HG03159 (cell line): ENCODE data around the gene PRKG1.
"Not testable (repeated sequence)": the region's sequence is repeated elsewhere in the genome, so short reads cannot be mapped to it uniquely, and the experiment has no call there.

Experiments
- ATAC-seq: cut with Tn5 transposase; IDR thresholded peaks from one replicate; pipeline ENCODE4 v1.9.1; 2021; ENCODE audit warnings: mild to moderate bottlenecking, moderate library complexity; ENCODE audit not compliant: unreplicated experiment

PRKG1 gene

DNA sequence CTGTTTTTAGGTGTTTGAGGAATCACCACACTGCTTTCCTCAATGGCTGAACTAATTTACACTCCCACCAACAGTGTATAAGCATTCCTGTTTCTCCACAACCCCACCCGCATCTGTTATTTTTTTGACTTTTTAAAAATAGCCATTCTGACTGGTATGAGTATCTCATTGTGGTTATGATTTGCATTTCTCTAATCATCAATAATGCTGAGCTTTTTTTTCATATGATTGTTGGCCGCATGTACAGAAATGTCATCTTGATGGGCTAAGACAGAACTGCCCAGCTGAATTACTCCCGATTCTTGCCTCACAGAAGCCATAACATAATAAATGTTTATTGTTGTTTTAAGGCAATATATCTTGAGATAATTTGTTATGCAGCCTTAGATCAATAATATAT, 1146.7 kb downstream of the PRKG1 start:
- ATAC-seq = no peak

DNA sequence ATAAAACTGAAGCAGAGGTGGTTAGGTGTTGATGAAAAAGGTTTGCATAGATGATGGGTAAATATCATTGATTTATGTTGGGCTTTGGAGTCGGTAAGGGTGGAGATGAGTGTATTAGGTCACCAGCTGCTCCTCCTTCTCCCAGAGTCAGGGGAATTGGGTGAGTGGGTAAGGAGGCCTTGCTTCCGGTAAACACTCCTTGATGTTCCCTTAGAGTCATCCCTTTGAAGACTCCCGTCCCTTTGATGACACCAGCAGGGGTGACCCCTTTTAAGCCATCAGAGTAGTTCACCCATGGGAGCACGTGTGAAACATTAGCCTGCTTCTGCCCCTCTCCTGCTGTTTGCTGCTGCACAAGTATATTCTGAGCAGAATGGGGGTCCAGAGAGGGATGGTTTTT, 1147.6 kb downstream of the PRKG1 start:
- ATAC-seq = no peak

DNA sequence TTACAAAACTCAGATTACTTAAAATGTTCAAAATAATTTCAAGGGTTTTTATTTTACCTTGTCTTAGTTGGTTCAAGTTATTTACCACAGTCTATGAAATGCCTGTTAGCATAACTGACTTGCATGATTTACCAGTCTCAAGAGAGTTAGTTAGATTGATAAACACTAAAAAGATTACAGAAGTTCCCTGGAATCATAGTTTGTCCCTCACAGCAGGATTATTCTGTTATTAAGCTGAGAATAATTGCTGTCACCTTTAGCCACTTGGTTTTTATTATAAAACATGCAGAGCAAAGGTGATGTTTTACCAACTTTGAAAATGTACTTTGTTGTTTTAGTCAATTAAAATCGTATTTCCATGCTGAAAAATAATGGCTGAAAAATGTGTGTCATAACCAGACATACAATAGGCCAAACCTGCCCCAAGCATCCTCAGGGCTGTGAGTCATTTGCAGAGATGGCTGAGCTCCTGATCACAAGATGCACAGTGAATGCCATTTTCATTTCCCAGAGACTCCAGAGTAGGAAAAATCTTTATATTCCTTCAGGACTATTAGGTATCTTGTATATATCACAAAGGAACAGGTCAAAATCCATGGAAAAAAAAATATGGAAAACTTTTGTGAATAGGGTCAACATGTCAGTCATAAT, 1152.0 kb downstream of the PRKG1 start:
- no peak for ATAC-seq

DNA sequence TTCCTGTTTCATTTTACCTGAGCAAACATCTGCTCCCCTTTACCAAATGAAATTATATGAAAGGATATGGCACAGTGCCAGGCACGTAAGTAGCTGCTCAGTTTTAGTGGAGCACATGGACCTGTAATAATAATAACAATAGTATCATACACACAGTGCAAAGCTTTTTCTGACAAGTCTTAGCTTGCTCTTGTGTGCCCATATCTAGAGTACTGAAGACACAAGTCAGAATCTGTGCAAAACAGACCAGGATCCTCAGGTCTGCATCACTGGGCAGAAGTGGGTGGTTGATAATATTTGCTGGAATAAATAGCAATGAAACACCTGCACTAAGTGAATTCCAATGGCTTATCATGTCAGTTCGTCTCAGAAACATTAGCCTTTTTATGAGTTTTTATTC, 1154.3 kb downstream of the PRKG1 start:
- no peak for ATAC-seq

DNA sequence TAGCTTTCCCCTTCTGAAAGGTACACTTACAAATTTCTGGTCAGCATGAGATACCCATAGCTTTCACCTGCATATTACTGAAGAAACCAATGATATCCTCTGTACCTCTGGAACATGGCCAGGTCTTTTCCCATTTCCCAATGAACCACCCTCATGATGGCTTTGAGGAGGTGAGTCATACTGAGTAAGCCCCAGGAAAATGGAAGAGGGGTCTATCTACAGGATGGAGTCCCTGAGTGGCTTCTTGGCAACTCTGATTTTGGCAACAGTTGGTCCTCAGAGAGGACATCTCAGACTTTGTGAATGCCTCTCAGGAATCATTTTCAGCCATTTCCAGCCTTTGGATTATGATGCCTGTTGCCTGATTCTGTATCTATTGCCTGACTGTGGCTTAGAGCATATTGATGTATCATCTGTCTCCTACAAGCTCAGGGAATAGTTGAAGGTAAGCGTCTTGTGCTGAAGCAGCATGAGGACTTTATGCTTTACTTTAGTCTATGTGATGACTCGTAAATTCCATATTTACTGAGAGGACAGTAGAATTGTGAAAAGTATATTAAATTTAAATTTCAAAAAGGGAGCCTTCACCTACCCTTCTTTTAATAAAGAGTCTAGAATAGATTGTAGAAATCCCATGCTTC, 1155.1 kb downstream of the PRKG1 start:
- no peak for ATAC-seq

DNA sequence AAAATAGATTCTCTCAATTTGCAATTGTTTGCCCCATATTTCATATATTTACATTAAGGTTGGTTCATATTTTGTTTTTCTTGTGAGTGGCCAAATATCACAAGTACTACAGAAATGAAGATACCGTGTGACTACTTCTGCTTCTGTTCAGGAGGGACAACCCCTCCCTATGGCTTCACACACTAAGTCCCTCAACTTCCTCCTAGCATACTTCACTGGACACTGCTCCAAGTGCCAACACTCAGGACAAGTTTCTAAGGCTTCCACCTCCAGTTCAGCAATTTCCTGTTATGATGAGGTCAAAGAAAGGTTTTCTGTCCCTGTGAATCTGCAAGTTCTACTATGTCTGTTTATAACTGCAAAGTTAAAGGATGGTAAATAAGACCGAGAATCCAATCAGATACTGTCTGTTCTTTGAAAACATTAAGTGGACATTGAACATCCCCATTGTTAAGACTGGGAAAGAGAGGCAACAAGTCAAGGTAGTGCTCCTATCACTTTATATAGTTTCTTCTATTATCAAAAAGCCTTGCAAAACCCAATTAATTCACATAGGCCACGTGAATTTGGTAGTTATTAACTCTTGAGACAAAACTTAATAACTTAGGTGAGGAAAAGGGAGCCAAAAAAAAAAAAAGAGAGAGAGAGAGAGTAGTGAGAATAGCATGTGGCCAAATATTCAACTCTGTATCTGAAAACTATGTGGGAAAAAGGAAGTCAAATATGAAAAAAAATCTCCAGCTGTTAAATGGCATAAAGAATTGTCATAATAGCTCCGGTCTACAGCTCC, 1158.5 kb downstream of the PRKG1 start:
- ATAC-seq = peak; percentile 99

DNA sequence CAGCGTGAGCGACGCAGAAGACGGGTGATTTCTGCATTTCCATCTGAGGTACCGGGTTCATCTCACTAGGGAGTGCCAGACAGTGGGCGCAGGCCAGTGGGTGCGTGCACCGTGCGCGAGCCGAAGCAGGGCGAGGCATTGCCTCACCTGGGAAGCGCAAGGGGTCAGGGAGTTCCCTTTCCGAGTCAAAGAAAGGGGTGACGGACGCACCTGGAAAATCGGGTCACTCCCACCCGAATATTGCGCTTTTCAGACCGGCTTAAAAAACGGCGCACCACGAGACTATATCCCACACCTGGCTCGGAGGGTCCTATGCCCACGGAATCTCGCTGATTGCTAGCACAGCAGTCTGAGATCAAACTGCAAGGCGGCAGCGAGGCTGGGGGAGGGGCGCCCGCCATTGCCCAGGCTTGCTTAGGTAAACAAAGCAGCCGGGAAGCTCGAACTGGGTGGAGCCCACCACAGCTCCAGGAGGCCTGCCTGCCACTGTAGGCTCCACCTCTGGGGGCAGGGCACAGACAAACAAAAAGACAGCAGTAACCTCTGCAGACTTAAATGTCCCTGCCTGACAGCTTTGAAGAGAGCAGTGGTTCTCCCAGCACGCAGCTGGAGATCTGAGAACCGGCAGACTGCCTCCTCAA, 1159.2 kb downstream of the PRKG1 start:
- not testable (repeated sequence) for ATAC-seq

DNA sequence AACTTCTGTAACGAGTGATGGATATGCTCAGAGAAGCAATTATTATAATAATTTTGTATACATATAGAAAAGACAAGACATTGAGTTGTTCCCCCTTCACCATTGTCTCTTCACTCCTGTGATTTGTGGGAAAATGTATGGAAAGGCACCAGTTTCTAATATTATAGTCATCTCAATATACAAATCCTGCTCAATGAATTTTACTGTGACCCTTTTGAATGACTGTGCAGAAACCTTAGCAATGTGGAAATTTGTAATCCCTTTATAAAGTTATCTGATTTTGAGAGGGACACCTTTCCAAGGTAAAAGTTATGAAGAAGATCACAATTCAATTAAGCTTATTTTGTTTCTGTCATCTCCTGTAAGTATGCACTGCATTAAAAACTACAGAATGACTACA, 1165.5 kb downstream of the PRKG1 start:
- ATAC-seq = no peak

DNA sequence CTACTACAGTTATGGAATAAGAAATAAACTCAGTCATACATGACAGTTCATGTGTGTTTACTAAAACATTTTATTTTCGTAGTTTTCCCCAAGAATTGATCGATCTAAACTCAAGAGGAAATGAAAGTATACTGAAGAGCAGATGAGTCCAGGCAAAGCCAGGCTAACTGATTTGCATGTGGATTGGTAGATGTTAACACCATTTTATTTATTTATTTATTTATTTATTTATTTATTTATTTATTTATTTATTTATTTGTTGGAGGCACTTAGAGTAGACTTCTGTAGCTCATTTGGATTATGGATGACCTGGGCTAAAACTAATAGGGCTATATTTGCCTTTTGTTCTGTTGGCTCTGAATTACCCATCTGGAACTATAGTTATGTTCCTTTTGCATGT, 1171.3 kb downstream of the PRKG1 start:
- ATAC-seq = no peak

DNA sequence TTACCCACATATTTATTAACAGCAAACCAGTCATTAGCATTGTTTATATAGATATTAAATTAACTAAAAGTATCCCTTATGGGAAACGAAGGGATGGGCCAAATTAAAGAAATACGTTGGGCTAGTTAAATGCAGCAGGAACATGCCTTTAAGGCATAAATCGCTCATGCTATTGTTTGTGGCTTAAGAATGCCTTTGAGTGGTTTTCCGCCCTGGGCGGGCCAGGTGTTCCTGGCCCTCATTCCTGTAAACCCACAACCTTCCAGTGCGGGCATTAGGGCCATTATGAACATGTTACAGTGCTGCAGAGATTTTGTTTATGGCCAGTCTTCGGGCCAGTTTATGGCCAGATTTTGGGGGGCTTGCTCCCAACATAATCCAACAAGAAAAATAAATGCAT, 1173.6 kb downstream of the PRKG1 start:
- ATAC-seq = not testable (repeated sequence)

DNA sequence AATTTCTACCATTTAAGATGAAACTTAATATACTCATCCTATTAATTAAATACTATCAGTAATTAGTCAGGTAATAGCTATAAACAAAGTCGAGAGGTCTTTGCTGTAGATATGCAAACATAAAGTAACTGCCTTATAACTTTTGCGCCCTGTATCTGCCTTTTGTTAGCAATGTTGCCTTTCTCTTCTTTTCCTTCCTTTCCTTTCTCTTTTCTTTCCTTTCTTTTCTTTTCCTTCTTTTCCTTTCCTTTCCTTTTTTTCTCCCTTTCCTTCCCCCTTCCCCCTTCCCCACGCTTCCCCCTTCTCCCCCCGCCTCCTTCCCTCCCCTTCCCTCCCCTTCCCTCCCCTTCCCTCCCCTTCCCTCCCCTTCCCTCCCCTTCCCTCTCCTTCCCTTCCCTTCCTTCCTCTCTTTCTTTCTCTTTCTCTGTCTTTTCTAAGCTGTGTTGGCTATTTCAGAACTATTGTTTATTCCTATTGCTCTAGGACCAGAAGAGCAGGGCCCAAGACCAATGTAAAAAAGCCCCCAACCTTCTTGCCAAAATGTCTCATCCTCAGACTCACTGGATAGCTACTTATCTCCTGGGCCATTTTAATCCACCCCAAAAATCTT, 1174.5 kb downstream of the PRKG1 start:
- ATAC-seq = no peak

DNA sequence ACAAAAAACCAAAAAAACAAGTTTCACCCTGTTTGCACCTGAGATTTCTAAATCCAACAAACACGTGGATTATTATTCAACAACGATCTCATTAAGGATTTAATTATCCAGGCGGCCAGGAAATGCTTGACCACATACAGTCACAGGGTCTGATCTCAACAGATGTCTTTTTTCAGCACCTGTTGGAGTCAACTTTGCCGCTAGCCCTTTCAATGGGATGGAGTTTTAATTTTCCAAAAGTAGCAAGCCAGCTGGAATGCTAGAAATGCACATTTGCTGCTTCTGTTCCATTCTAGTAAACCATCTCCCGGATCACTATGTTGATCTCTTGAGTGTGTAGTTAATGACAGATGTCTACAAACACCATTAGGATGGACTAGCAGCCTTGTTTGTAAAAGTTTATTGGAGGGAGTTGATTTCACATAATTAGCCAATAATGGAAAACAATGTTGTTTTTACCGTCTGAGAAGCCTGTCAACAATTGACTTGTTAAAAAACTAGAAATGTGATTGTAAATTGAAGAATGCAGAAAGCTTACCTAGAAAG, 1175.6 kb downstream of the PRKG1 start:
- no peak for ATAC-seq

DNA sequence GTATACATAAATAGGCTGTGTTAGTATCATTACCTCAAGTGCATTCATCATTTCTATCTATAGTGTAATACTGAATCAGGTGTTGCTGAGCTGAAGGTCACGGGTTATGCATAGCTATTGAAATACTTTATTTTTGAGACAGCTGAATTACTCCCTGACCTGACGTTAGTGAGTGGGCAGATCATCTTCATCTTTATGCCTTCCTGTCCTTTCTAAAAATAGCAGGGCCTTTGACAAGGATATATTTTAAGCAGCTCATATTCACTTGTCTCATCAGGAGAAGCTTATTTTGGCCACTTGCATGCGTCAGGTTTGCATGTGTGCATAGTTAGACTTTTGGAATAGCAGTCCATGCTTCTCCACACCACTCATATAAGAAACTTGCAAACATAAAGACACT, 1176.2 kb downstream of the PRKG1 start:
- ATAC-seq = no peak

DNA sequence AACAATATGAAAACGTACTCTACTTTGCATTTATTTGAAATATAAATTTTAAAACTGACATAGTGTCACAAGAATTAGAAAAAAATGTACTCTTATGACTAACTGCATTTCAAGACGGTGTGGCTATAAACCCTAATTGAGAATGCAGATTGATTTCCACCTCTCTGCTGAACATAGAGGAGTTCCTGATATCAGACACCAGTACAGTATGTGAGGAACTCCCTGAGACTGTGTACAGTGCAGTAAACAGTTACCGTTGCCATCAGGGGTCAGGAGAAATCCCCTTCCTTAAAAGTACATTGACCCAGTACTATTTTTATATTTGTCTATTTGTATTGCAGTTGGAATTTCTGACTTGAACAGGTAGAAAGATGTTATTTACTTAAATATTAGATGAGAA, 1178.0 kb downstream of the PRKG1 start:
- ATAC-seq = no peak

DNA sequence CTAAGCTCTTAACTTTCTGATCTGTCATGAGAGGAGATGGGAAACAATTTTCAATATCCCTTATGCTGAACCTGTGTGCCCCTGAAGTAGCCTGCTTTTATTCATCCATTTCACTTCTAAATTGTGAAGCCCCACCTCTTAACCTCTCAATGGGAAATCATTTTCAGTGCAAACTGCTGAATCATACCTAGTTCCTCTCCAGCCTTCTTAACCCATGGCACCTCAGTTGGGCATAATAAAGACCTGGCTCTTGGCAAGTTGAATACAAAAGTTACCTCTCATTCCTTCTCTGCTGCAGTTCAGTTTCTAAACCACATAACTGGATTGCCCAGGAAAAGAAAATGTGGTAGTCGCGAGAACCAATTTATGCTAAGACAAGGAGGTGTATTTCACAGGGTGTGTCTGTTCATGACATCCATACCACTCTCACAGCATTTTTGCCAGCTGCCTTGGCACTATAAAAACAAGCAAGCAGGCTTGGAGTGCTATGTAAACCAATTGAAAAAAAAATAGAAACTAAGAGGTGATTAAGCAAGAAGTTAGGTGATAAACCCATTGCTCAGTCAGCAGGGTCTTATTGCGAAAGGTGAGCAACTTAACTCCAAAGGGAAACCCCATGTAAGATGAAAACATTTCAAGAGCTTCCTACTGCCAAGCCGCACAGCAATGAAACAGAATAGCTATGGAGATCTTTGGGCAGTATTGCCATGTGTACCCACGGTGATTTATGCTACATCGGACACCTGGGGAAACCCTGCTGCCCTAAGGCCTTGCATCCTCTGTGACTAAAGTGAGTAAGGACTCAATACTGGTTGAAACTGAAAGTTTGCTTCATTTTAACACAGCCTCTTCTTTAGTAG, 1182.8 kb downstream of the PRKG1 start:
- peak; percentile 99 for ATAC-seq

DNA sequence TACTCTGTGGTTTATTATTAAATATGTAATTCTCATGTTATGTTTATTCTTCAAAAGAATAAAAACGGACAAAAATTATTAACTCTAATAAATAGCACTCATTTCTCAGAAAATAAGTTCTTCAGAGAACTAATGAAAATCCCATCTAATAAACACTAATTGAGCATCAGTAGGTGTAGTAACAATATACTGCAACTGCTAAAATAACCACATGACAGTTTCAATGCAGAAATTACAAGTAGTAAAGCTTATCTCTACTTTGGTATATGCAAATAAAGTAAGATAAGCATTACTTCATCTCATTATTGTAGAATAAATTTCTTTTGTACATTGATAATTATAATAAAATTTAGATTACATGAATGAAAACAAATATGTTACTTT, 1183.4 kb downstream of the PRKG1 start:
- peak; percentile 81 for ATAC-seq

DNA sequence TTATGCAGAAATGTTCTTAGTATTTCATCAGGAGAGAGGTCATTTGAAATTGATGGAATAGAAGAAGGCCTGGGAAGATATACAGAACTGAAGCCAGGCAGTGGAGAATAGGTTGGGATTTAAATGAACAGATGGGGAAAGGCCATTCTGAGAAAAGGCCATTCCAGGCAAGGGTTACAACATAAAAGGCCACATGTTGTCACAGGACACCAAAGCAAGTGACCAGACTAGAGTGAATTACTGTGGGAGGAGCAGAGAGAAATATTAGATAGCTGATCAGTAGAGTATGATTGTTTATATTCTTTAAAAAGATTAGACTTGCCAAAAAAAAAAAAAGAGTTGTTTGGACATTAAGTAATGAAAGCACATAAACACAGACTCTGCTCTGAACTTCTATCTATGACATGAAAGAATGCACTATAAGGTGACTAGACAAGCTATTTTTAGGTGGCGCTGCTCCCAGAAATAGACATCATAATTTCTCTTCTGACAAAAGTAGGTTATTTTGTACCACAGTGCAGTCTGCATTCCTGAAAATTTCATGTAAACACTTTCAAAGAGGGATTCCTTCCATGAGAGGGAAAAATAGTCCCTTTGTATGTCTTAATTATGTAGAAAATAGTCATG, 1184.6 kb downstream of the PRKG1 start:
- ATAC-seq = no peak

DNA sequence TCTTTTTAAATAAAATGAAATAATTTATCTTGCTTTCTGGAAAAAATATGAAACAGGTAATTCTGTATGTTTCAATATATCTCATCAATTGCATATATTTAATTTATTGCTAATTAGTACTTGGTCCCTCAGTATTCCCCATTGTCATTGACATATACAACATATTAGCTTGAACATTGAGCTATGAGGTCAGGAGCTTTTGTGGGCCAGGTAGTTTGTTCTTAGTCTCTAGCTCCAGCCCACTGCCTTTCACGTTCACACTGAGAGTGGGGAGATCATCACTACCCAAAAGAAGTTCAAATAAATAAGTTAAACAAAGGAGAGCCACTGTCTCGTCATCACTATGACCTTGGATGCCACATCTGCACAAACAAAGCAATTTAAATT, 1185.1 kb downstream of the PRKG1 start:
- ATAC-seq = no peak

DNA sequence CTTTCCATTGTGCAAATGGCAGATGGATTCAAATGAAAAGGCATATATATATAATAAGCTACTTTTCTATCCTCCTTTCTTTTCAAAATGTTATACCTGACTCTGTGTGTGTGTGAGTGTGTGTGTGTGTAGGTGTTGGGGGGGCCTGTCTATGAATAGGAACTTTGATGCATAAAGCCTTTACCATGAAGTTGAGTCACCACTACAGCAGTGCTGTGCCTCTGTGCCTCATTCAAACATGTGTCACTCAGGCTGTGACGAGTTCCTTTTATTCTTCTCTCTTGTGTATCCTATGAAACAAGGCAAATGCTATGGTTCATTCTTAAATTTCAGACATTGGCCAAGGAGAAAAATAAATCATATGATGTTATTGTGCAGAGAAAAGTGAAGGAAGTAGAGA, 1187.1 kb downstream of the PRKG1 start:
- ATAC-seq = no peak
